H9 (cell line): ENCODE results near the gene DTNBP1. TPM values are rescaled to one million over a fixed set of nuclear protein-coding genes. Genes with fewer than 3 reads are reported as not detected.

Experiments
- DNase-seq: peaks from one replicate; pipeline ENCODE4 v3.0.0-alpha.2; 2017
- H2AFZ ChIP-seq: one replicate; pipeline ENCODE4 v1.6.1; 2013; ENCODE audit warnings: mild to moderate bottlenecking, low read length, control low read depth, moderate library complexity
- H2AK5ac ChIP-seq: 2 replicates; pipeline ENCODE4 v1.6.1; 2013; ENCODE audit warnings: low read length, control low read depth, mixed read lengths; ENCODE audit not compliant: insufficient read length
- H2BK120ac ChIP-seq: one replicate; pipeline ENCODE4 v1.6.1; 2013; ENCODE audit warnings: low read depth, mild to moderate bottlenecking, low read length, control low read depth, inconsistent platforms; ENCODE audit not compliant: poor library complexity, severe bottlenecking
- H2BK12ac ChIP-seq: 2 replicates; pipeline ENCODE4 v1.6.1; 2013; ENCODE audit warnings: low read length, control low read depth, mixed read lengths, low read depth; ENCODE audit not compliant: insufficient read length
- H2BK15ac ChIP-seq: 2 replicates; pipeline ENCODE4 v1.6.1; 2013; ENCODE audit warnings: low read depth, low read length, control low read depth
- H2BK20ac ChIP-seq: one replicate; pipeline ENCODE4 v1.6.1; 2013; ENCODE audit warnings: low read depth, mild to moderate bottlenecking, low read length, control low read depth, inconsistent platforms; ENCODE audit not compliant: poor library complexity, severe bottlenecking
- H2BK5ac ChIP-seq: 2 replicates; pipeline ENCODE4 v1.6.1; 2013; ENCODE audit warnings: low read length, control low read depth, mixed read lengths; ENCODE audit not compliant: insufficient read length
- H3K14ac ChIP-seq: 2 replicates; pipeline ENCODE4 v1.6.1; 2013; ENCODE audit warnings: low read length, control low read depth; ENCODE audit not compliant: insufficient read depth
- H3K18ac ChIP-seq: 2 replicates; pipeline ENCODE4 v1.6.1; 2013; ENCODE audit warnings: low read depth, mild to moderate bottlenecking, mixed read lengths, low read length, control low read depth; ENCODE audit not compliant: insufficient read length
- H3K23ac ChIP-seq: 2 replicates; pipeline ENCODE4 v1.6.1; 2013; ENCODE audit warnings: low read length, control low read depth, mixed read lengths, low read depth; ENCODE audit not compliant: insufficient read length
- H3K23me2 ChIP-seq: 2 replicates; pipeline ENCODE4 v1.6.1; 2013; ENCODE audit warnings: low read depth, mild to moderate bottlenecking, mixed read lengths, low read length, control low read depth; ENCODE audit not compliant: insufficient read length, poor library complexity, severe bottlenecking
- H3K27ac ChIP-seq: 2 replicates; pipeline ENCODE4 v1.5.1; 2013; ENCODE audit warnings: low read length, control low read depth, mixed read lengths, low read depth; ENCODE audit not compliant: insufficient read length
- H3K27me3 ChIP-seq: 2 replicates; pipeline ENCODE4 v1.6.1; 2013; ENCODE audit warnings: low read length, control low read depth, inconsistent platforms; ENCODE audit not compliant: insufficient read depth
- H3K4ac ChIP-seq: 2 replicates; pipeline ENCODE4 v1.6.1; 2013; ENCODE audit warnings: low read depth, mild to moderate bottlenecking, control low read depth, inconsistent platforms, low read length, moderate library complexity
- H3K4me1 ChIP-seq: 2 replicates; pipeline ENCODE4 v1.6.1; 2013; ENCODE audit warnings: low read length, control low read depth, inconsistent platforms; ENCODE audit not compliant: insufficient read depth
- H3K4me2 ChIP-seq: 2 replicates; pipeline ENCODE4 v1.6.1; 2013; ENCODE audit warnings: low read length, control low read depth, mixed read lengths; ENCODE audit not compliant: insufficient read length, insufficient read depth
- H3K56ac ChIP-seq: 2 replicates; pipeline ENCODE4 v1.6.1; 2013; ENCODE audit warnings: low read depth, mild to moderate bottlenecking, mixed read lengths, low read length, control low read depth; ENCODE audit not compliant: insufficient read length
- H3K79me1 ChIP-seq: 2 replicates; pipeline ENCODE4 v1.6.1; 2013; ENCODE audit warnings: low read depth, mild to moderate bottlenecking, moderate library complexity, low read length, control low read depth, inconsistent platforms; ENCODE audit not compliant: insufficient read depth, poor library complexity, severe bottlenecking
- H3K79me2 ChIP-seq: 2 replicates; pipeline ENCODE4 v1.6.1; 2013; ENCODE audit warnings: low read length, control low read depth, inconsistent platforms; ENCODE audit not compliant: insufficient read depth
- H3K9ac ChIP-seq: 2 replicates; pipeline ENCODE4 v1.6.1; 2013; ENCODE audit warnings: low read length, control low read depth, mixed read lengths; ENCODE audit not compliant: insufficient read length; ENCODE audit errors: extremely low read depth
- H3K9me3 ChIP-seq: one replicate; pipeline ENCODE4 v1.6.1; 2013; ENCODE audit warnings: low read depth, low read length, inconsistent platforms; ENCODE audit not compliant: control insufficient read depth
- H3T11ph ChIP-seq: one replicate; pipeline ENCODE4 v1.6.1; 2013; ENCODE audit warnings: mild to moderate bottlenecking, low read length, control low read depth, inconsistent platforms
- H4K20me1 ChIP-seq: one replicate; pipeline ENCODE4 v1.6.1; 2013; ENCODE audit not compliant: control insufficient read depth, insufficient read length, insufficient read depth
- H4K5ac ChIP-seq: 2 replicates; pipeline ENCODE4 v1.6.1; 2013; ENCODE audit warnings: low read depth, mild to moderate bottlenecking, mixed read lengths, low read length, control low read depth; ENCODE audit not compliant: insufficient read length
- H4K8ac ChIP-seq: replicated peaks from 2 replicates; pipeline ENCODE4 v1.6.1; 2013; ENCODE audit warnings: low read length, control low read depth, mixed read lengths, low read depth; ENCODE audit not compliant: insufficient read length
- H4K91ac ChIP-seq: 2 replicates; pipeline ENCODE4 v1.6.1; 2013; ENCODE audit warnings: low read depth, mild to moderate bottlenecking, moderate library complexity, mixed read lengths, low read length, control low read depth; ENCODE audit not compliant: insufficient read length
- H3K27ac Mint-ChIP-seq, 3 experiments: 2 replicates in 2 of 3; 3 replicates in 1 of 3; pipeline ENCODE4 v1.8.0; 2020 to 2021; ENCODE audit warnings: mixed read lengths in 3 of 3, mild to moderate bottlenecking in 1 of 3, moderate library complexity in 1 of 3
- H3K27me3 Mint-ChIP-seq: 2 replicates; pipeline ENCODE4 v1.8.0; 2021; ENCODE audit warnings: low read depth, mild to moderate bottlenecking, moderate library complexity, mixed read lengths
- H3K36me3 Mint-ChIP-seq, 3 experiments: 2 replicates in 2 of 3; 3 replicates in 1 of 3; pipeline ENCODE4 v1.8.0; 2020 to 2021; ENCODE audit warnings: low read depth in 3 of 3, mixed read lengths in 3 of 3; ENCODE audit not compliant: insufficient read depth in 1 of 3
- H3K4me1 Mint-ChIP-seq, 2 experiments: 2 replicates each; pipeline ENCODE4 v1.8.0; 2020; ENCODE audit warnings: mixed read lengths in 2 of 2
- H3K4me3 Mint-ChIP-seq, 2 experiments: 2 replicates in 1 of 2; 3 replicates in 1 of 2; pipeline ENCODE4 v1.8.0; 2020 to 2021; ENCODE audit warnings: mild to moderate bottlenecking in 2 of 2, mixed read lengths in 2 of 2, moderate library complexity in 1 of 2
- H3K9me3 Mint-ChIP-seq, 2 experiments: 2 replicates in 1 of 2; 3 replicates in 1 of 2; pipeline ENCODE4 v1.8.0; 2020; ENCODE audit warnings: mild to moderate bottlenecking in 2 of 2, mixed read lengths in 2 of 2, moderate library complexity in 1 of 2
- CTCF ChIP-seq: fragments of 200-600 bp; sonication (generic); conservative IDR thresholded peaks from 3 replicates; pipeline ENCODE4 v1.8.0; 2021; ENCODE audit warnings: antibody characterized with exemption, mild to moderate bottlenecking
- WGBS: extraction: QIAGEN DNeasy Blood & Tissue Kit; methylation state at CpG from one replicate; pipeline ENCODE4 v1.1.7; 2013; ENCODE audit warnings: missing lambda C conversion rate, low lambda C conversion rate, mixed read lengths; ENCODE audit not compliant: insufficient read length; ENCODE audit errors: extremely low coverage; 5-methylcytosine and 5-hydroxymethylcytosine counted together
- total RNA-seq: library from RNA; stranded (reverse); gene quantifications from 2 replicates; pipeline ENCODE4 v1.2.1, GENCODE V29; 2021

DTNBP1 gene
- total RNA-seq, 1 experiment from 2014 or later = 12.9 TPM

- H3K23me2 ChIP-seq = no peaks in the 10 kb centered on the region
- H2AFZ ChIP-seq = no peak overlapping the region
- H3K9me3 ChIP-seq = no peaks in the 10 kb centered on the region
- DNase-seq = no peak
- H3K79me1 ChIP-seq = no peaks in the 10 kb centered on the region
- no peak overlapping the region for H2AK5ac ChIP-seq
- Mint-ChIP-seq H3K9me3 (no peaks in the 10 kb centered on the region), H3K27me3 (no peaks in the 10 kb centered on the region; the same call in 1 of the 2 replicates), H3K36me3 (no peaks in the 10 kb centered on the region), H3K27ac (no peak overlapping the region; a peak in 1 of 7 replicates), H3K4me1 (no peaks in the 10 kb centered on the region), H3K4me3 (no peak overlapping the region)
- TF ChIP-seq CTCF = no peak
- H3K4ac ChIP-seq = no peak overlapping the region
- no peak overlapping the region for H3K27ac ChIP-seq
- H3K18ac ChIP-seq = no peak overlapping the region
- H4K20me1 ChIP-seq = no peaks in the 10 kb centered on the region
- no peak overlapping the region for H3K4me2 ChIP-seq
- no peak overlapping the region for H4K8ac ChIP-seq
- no peak overlapping the region for H3T11ph ChIP-seq
- H4K5ac ChIP-seq = no peak overlapping the region
- no peaks in the 10 kb centered on the region for H3K79me2 ChIP-seq
- no peak overlapping the region for H4K91ac ChIP-seq
- no peaks in the 10 kb centered on the region for H3K4me1 ChIP-seq
- H3K27me3 ChIP-seq = no peaks in the 10 kb centered on the region
- no peak overlapping the region for H3K14ac ChIP-seq
- H2BK12ac ChIP-seq = no peak overlapping the region
- WGBS = no CpG with 5 or more reads among the region's 7 CpGs
- H3K56ac ChIP-seq = no peak overlapping the region
- H3K9ac ChIP-seq = no peak overlapping the region
- no peak overlapping the region for H3K23ac ChIP-seq
- H2BK120ac ChIP-seq = no peak overlapping the region
- H2BK20ac ChIP-seq = no peak overlapping the region
- no peak overlapping the region for H2BK15ac ChIP-seq
- H2BK5ac ChIP-seq = no peak overlapping the region
Measured at GRCh38 chr6:15628499-15629131, 34.2 kb downstream of the DTNBP1 start.
